ENCODE data around the gene SLC25A36.

- TF ChIP-seq EZH2 (IDR thresholded peaks at IDR 0.05; ENCODE audit: insufficient read depth, poor library complexity, severe bottlenecking), result no peak
- no peak for TF ChIP-seq EZH2phosphoT487 (IDR thresholded peaks at IDR 0.05; ENCODE audit: insufficient read depth, low read depth)
Measured at GRCh38 chr3:141011232-141011996, 69.8 kb downstream of the SLC25A36 start.

All from GM23248 (cell line).